HepG2 (cell line): Measurements from ENCODE around the gene CDC42EP1. TPM values are rescaled to one million over a fixed set of nuclear protein-coding genes. Genes with fewer than 3 reads are reported as not detected.

ENCODE experiments used
- CBX1 ChIP-seq: IDR thresholded peaks from one replicate; pipeline ENCODE4 v1.6.1; 2016; ENCODE audit warnings: antibody characterized with exemption, low read depth
- KDM3A ChIP-seq: IDR thresholded peaks from 2 replicates; pipeline ENCODE4 v1.6.1; 2018; ENCODE audit warnings: low read depth, missing compliant biosample characterization
- MAF1 ChIP-seq: sonication (generic); formaldehyde crosslinking; IDR thresholded peaks from 2 replicates; pipeline ENCODE4 v1.5.0; 2020; ENCODE audit warnings: missing genetic modification reagents, borderline replicate concordance
- SP1 ChIP-seq, 2 experiments: fragments of 450-650 bp in 1 of 2; sonication (generic) in 1 of 2; formaldehyde crosslinking in 1 of 2; IDR thresholded peaks; 2 replicates each; pipeline versions ENCODE4 v1.4.0 to v1.6.1; 2016 to 2020; ENCODE audit warnings: missing genetic modification reagents in 1 of 2
- TCF12 ChIP-seq, 2 experiments: fragments of 450-650 bp in 1 of 2; sonication (generic) in 1 of 2; formaldehyde crosslinking in 1 of 2; IDR thresholded peaks; 2 replicates each; pipeline versions ENCODE4 v1.6.1 to v1.8.0; 2017 to 2022; ENCODE audit warnings: antibody characterized with exemption in 1 of 2, mild to moderate bottlenecking in 1 of 2, missing genetic modification reagents in 1 of 2, moderate library complexity in 1 of 2
- TEF ChIP-seq: sonication (generic); formaldehyde crosslinking; IDR thresholded peaks from 2 replicates; pipeline ENCODE4 v1.5.0; 2020; ENCODE audit warnings: missing genetic modification reagents
- ZKSCAN5 ChIP-seq: sonication (generic); formaldehyde crosslinking; IDR thresholded peaks from 2 replicates; pipeline ENCODE4 v1.5.1; 2020; ENCODE audit warnings: mild to moderate bottlenecking, missing genetic modification reagents
- ZMYM4 ChIP-seq: sonication (generic); formaldehyde crosslinking; IDR thresholded peaks from 2 replicates; pipeline ENCODE4 v1.8.1; 2023; ENCODE audit warnings: mild to moderate bottlenecking, missing genetic modification reagents
- ZNF350 ChIP-seq: sonication (generic); formaldehyde crosslinking; IDR thresholded peaks from 2 replicates; pipeline ENCODE4 v1.4.0; 2020; ENCODE audit warnings: mild to moderate bottlenecking, low read depth, missing genetic modification reagents, borderline replicate concordance
- ZNF430 ChIP-seq: sonication (generic); formaldehyde crosslinking; IDR thresholded peaks from 2 replicates; pipeline ENCODE4 v1.9.0; 2021; ENCODE audit warnings: mild to moderate bottlenecking, missing genetic modification reagents
- polyA plus RNA-seq, 8 experiments: library from polyadenylated mRNA; depleted of rRNA in 3 of 8; stranded (reverse) in 7 of 8; unstranded in 1 of 8; fragments of >200 nt; fragmentation: Illumina TruSeq in 4 of 8; extraction: Trizol in 4 of 8; gene quantifications; 2 replicates each; pipeline versions ENCODE4 v1.2.1 to v1.2.3, GENCODE V29; 2011 to 2016; ENCODE audit warnings: low read depth in 4 of 8, missing spikeins in 1 of 8, mixed read lengths in 1 of 8; ENCODE audit not compliant: insufficient read depth in 1 of 8
- total RNA-seq, 5 experiments: library from RNA; depleted of rRNA; stranded (reverse); fragments of >200 nt; fragmentation: Illumina TruSeq; extraction: Trizol; gene quantifications; 2 replicates each; pipeline ENCODE4 v1.2.3, GENCODE V29; 2016; ENCODE audit warnings: low read depth in 1 of 5
- TF ChIP-seq, protein P1 (sequence below): sonication (generic); formaldehyde crosslinking; IDR thresholded peaks from 2 replicates; pipeline ENCODE4 v1.5.1; 2020; ENCODE audit warnings: mild to moderate bottlenecking, missing genetic modification reagents, borderline replicate concordance
- TF ChIP-seq, protein P2 (sequence below): sonication (generic); formaldehyde crosslinking; IDR thresholded peaks from 2 replicates; pipeline ENCODE4 v1.4.0; 2020; ENCODE audit warnings: missing genetic modification reagents
- TF ChIP-seq, protein P3 (sequence below): sonication (generic); formaldehyde crosslinking; IDR thresholded peaks from 2 replicates; pipeline ENCODE4 v1.4.0; 2020; ENCODE audit warnings: missing genetic modification reagents
- TF ChIP-seq, protein P4 (sequence below), 2 experiments: sonication (generic) in 1 of 2; formaldehyde crosslinking in 1 of 2; IDR thresholded peaks; 2 replicates each; pipeline versions ENCODE4 v1.4.0 to v1.6.1; 2018 to 2020; ENCODE audit warnings: missing genetic modification reagents in 2 of 2, borderline replicate concordance in 1 of 2, low read depth in 1 of 2, mild to moderate bottlenecking in 1 of 2, missing biosample characterization in 1 of 2

Gene CDC42EP1
- total and polyA plus RNA-seq, 2 of the 13 experiments (the other 11 are each of a cell fraction or from before 2014, with no cell fraction given): 17.1 to 29.5 TPM

GRCh38 chr22:37608477-37609239, 48.4 kb downstream of the CDC42EP1 start, which contains the start of gene GGA1 (continued):
- TF ChIP-seq, protein P1, sequence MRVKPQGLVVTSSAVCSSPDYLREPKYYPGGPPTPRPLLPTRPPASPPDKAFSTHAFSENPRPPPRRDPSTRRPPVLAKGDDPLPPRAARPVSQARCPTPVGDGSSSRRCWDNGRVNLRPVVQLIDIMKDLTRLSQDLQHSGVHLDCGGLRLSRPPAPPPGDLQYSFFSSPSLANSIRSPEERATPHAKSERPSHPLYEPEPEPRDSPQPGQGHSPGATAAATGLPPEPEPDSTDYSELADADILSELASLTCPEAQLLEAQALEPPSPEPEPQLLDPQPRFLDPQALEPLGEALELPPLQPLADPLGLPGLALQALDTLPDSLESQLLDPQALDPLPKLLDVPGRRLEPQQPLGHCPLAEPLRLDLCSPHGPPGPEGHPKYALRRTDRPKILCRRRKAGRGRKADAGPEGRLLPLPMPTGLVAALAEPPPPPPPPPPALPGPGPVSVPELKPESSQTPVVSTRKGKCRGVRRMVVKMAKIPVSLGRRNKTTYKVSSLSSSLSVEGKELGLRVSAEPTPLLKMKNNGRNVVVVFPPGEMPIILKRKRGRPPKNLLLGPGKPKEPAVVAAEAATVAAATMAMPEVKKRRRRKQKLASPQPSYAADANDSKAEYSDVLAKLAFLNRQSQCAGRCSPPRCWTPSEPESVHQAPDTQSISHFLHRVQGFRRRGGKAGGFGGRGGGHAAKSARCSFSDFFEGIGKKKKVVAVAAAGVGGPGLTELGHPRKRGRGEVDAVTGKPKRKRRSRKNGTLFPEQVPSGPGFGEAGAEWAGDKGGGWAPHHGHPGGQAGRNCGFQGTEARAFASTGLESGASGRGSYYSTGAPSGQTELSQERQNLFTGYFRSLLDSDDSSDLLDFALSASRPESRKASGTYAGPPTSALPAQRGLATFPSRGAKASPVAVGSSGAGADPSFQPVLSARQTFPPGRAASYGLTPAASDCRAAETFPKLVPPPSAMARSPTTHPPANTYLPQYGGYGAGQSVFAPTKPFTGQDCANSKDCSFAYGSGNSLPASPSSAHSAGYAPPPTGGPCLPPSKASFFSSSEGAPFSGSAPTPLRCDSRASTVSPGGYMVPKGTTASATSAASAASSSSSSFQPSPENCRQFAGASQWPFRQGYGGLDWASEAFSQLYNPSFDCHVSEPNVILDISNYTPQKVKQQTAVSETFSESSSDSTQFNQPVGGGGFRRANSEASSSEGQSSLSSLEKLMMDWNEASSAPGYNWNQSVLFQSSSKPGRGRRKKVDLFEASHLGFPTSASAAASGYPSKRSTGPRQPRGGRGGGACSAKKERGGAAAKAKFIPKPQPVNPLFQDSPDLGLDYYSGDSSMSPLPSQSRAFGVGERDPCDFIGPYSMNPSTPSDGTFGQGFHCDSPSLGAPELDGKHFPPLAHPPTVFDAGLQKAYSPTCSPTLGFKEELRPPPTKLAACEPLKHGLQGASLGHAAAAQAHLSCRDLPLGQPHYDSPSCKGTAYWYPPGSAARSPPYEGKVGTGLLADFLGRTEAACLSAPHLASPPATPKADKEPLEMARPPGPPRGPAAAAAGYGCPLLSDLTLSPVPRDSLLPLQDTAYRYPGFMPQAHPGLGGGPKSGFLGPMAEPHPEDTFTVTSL: no peak
- TF ChIP-seq MAF1 (CRISPR knock-in tag) (no peak), TEF (CRISPR knock-in tag) (no peak), SP1 (IDR thresholded peaks at IDR 0.05) (no peak), SP1 (CRISPR knock-in tag; IDR thresholded peaks at IDR 0.05) (peak; percentile 84; the same call in 1 of the 2 replicates), KDM3A (peak; percentile 58), TCF12 (IDR thresholded peaks at IDR 0.05) (no peak), TCF12 (CRISPR knock-in tag; IDR thresholded peaks at IDR 0.05) (peak; percentile 71; the same call in 1 of the 2 replicates), CBX1 (no peak), ZMYM4 (CRISPR knock-in tag) (peak; percentile 56), ZNF350 (CRISPR knock-in tag) (peak; percentile 74; the same call in 1 of the 2 replicates), ZKSCAN5 (CRISPR knock-in tag) (no peak), ZNF430 (CRISPR knock-in tag) (peak; percentile 39; the same call in 1 of the 2 replicates)
- TF ChIP-seq, protein P2, sequence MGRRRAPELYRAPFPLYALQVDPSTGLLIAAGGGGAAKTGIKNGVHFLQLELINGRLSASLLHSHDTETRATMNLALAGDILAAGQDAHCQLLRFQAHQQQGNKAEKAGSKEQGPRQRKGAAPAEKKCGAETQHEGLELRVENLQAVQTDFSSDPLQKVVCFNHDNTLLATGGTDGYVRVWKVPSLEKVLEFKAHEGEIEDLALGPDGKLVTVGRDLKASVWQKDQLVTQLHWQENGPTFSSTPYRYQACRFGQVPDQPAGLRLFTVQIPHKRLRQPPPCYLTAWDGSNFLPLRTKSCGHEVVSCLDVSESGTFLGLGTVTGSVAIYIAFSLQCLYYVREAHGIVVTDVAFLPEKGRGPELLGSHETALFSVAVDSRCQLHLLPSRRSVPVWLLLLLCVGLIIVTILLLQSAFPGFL (CRISPR knock-in tag): no peak
- TF ChIP-seq, protein P3, sequence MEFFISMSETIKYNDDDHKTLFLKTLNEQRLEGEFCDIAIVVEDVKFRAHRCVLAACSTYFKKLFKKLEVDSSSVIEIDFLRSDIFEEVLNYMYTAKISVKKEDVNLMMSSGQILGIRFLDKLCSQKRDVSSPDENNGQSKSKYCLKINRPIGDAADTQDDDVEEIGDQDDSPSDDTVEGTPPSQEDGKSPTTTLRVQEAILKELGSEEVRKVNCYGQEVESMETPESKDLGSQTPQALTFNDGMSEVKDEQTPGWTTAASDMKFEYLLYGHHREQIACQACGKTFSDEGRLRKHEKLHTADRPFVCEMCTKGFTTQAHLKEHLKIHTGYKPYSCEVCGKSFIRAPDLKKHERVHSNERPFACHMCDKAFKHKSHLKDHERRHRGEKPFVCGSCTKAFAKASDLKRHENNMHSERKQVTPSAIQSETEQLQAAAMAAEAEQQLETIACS (CRISPR knock-in tag): 0 out of 2 replicates have a peak, but pooled peaks have one; percentile 10
- TF ChIP-seq, protein P4, sequence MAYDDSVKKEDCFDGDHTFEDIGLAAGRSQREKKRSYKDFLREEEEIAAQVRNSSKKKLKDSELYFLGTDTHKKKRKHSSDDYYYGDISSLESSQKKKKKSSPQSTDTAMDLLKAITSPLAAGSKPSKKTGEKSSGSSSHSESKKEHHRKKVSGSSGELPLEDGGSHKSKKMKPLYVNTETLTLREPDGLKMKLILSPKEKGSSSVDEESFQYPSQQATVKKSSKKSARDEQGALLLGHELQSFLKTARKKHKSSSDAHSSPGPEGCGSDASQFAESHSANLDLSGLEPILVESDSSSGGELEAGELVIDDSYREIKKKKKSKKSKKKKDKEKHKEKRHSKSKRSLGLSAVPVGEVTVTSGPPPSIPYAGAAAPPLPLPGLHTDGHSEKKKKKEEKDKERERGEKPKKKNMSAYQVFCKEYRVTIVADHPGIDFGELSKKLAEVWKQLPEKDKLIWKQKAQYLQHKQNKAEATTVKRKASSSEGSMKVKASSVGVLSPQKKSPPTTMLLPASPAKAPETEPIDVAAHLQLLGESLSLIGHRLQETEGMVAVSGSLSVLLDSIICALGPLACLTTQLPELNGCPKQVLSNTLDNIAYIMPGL (CRISPR knock-in tag; IDR thresholded peaks at IDR 0.05; ENCODE audit: borderline replicate concordance in 1 of 2, low read depth in 1 of 2): peak; percentile 7 to 81; a peak in 2 of 4 replicates
